GM23248 (cell line): ENCODE measurements around the gene CALD1. TPM values are rescaled to one million over a fixed set of nuclear protein-coding genes. Genes with fewer than 3 reads are reported as not detected.

Experiments
- DNase-seq: peaks from one replicate; pipeline ENCODE4 v3.0.0-alpha.2; 2015
- H2AFZ ChIP-seq: fragments of 200-600 bp; sonication (generic); 2 replicates; pipeline ENCODE4 v1.6.1; 2016; ENCODE audit warnings: antibody characterized with exemption
- H3F3A ChIP-seq: fragments of 200-600 bp; sonication (generic); 2 replicates; pipeline ENCODE4 v1.6.1; 2016; ENCODE audit warnings: mild to moderate bottlenecking, antibody characterized with exemption, mixed run types; ENCODE audit not compliant: insufficient read depth
- H3K27ac ChIP-seq: fragments of 200-600 bp; sonication (generic); 2 replicates; pipeline ENCODE4 v1.5.1; 2016; ENCODE audit warnings: mild to moderate bottlenecking
- H3K27me3 ChIP-seq: fragments of 200-600 bp; sonication (generic); replicated peaks from 2 replicates; pipeline ENCODE4 v1.6.1; 2016; ENCODE audit warnings: mild to moderate bottlenecking; ENCODE audit not compliant: insufficient read depth
- H3K36me3 ChIP-seq: fragments of 200-600 bp; sonication (generic); 2 replicates; pipeline ENCODE4 v1.6.1; 2016; ENCODE audit warnings: low read depth, mild to moderate bottlenecking
- H3K4me1 ChIP-seq: fragments of 200-600 bp; sonication (generic); 2 replicates; pipeline ENCODE4 v1.6.1; 2016; ENCODE audit warnings: mild to moderate bottlenecking; ENCODE audit not compliant: insufficient read depth
- H3K4me2 ChIP-seq: fragments of 200-600 bp; sonication (generic); one replicate; pipeline ENCODE4 v1.6.1; 2016; ENCODE audit warnings: mild to moderate bottlenecking; ENCODE audit not compliant: unreplicated experiment
- H3K4me3 ChIP-seq: fragments of 200-600 bp; sonication (generic); 2 replicates; pipeline ENCODE4 v1.5.1; 2016; ENCODE audit warnings: mild to moderate bottlenecking
- H3K79me2 ChIP-seq: fragments of 200-600 bp; sonication (generic); 2 replicates; pipeline ENCODE4 v1.6.1; 2016; ENCODE audit warnings: mild to moderate bottlenecking; ENCODE audit not compliant: insufficient read depth
- H3K9ac ChIP-seq: fragments of 200-600 bp; sonication (generic); 2 replicates; pipeline ENCODE4 v1.6.1; 2016; ENCODE audit warnings: mild to moderate bottlenecking
- H3K9me2 ChIP-seq: fragments of 200-600 bp; sonication (generic); 2 replicates; pipeline ENCODE4 v1.6.1; 2016; ENCODE audit warnings: mixed run types, mild to moderate bottlenecking, moderate library complexity; ENCODE audit not compliant: insufficient read depth
- H3K9me3 ChIP-seq: fragments of 200-600 bp; sonication (generic); one replicate; pipeline ENCODE4 v1.6.1; 2017; ENCODE audit warnings: low read depth
- H4K20me1 ChIP-seq: fragments of 200-600 bp; sonication (generic); 2 replicates; pipeline ENCODE4 v1.6.0; 2016; ENCODE audit not compliant: insufficient read depth
- EZH2 ChIP-seq: fragments of 200-600 bp; sonication (generic); IDR thresholded peaks from 2 replicates; pipeline ENCODE4 v1.6.1; 2018; ENCODE audit warnings: antibody characterized with exemption, mild to moderate bottlenecking; ENCODE audit not compliant: insufficient read depth, poor library complexity, severe bottlenecking
- EZH2phosphoT487 ChIP-seq: fragments of 200-600 bp; sonication (generic); IDR thresholded peaks from 2 replicates; pipeline ENCODE4 v1.6.1; 2018; ENCODE audit warnings: antibody characterized with exemption, moderate library complexity, mild to moderate bottlenecking, low read depth; ENCODE audit not compliant: insufficient read depth
- WGBS, 2 experiments: methylation state at CpG; one replicate each; pipeline ENCODE4 v1.1.6; 2015 to 2017; ENCODE audit warnings: low lambda C conversion rate in 2 of 2, low coverage in 1 of 2; ENCODE audit errors: missing lambda C conversion rate in 2 of 2; 5-methylcytosine and 5-hydroxymethylcytosine counted together
- in situ Hi-C: fragments of 300-500 bp; cut with MboI; formaldehyde crosslinking; loops from 2 replicates; pipeline ENCODE4 v1.15.0; 2020
- polyA plus RNA-seq: library from polyadenylated mRNA; unstranded; fragments of >200 nt; fragmentation: Nextera tagmentation; extraction: Ambion mirVana; gene quantifications from 2 replicates; pipeline ENCODE4 v1.2.1, GENCODE V29; 2016
- total RNA-seq: library from RNA; depleted of rRNA; stranded (reverse); fragments of >200 nt; shearing (Covaris generic); gene quantifications from 2 replicates; pipeline ENCODE4 v1.2.3, GENCODE V29; 2014

The CALD1 gene
- total and polyA plus RNA-seq, 2 experiments from 2014 or later: 698 to 1,687 TPM

- Histone ChIP-seq H4K20me1 (no peaks in the 10 kb centered on the region), H3K27ac (no peak overlapping the region), H2AFZ (no peak overlapping the region), H3K4me2 (no peak overlapping the region), H3K9me3 (no peaks in the 10 kb centered on the region), H3K4me1 (peaks cover 23% of the 10 kb centered on the region), H3K27me3 (no peaks in the 10 kb centered on the region), H3K9ac (no peak overlapping the region), H3K79me2 (no peaks in the 10 kb centered on the region), H3K9me2 (no peaks in the 10 kb centered on the region), H3K4me3 (no peak overlapping the region), H3K36me3 (no peaks in the 10 kb centered on the region), H3F3A (peaks cover 10% of the 10 kb centered on the region)
- no peak for TF ChIP-seq EZH2
- in situ Hi-C loops: no loop called here
- 86 to 87% methylated on average over 3 of the region's 3 CpGs for WGBS, 2 experiments
- no peak for DNase-seq
Observed at GRCh38 chr7:134771111-134771510, 8.3 kb upstream of the CALD1 start.

- H3K9me2 ChIP-seq: no peaks in the 10 kb centered on the region
- WGBS, 2 experiments: 61 to 69% methylated on average over 2 of the region's 2 CpGs
- no peaks in the 10 kb centered on the region for H3K79me2 ChIP-seq
- H3K9ac ChIP-seq: no peak overlapping the region
- H3K36me3 ChIP-seq: no peaks in the 10 kb centered on the region
- no peaks in the 10 kb centered on the region for H3K9me3 ChIP-seq
- H3K27ac ChIP-seq: no peak overlapping the region
- H4K20me1 ChIP-seq: no peaks in the 10 kb centered on the region
- H3K4me1 ChIP-seq: peaks cover 15% of the 10 kb centered on the region
- H3K27me3 ChIP-seq: no peaks in the 10 kb centered on the region
- DNase-seq: no peak
- H3F3A ChIP-seq: peaks cover 5% of the 10 kb centered on the region; the same call in 1 of the 2 replicates
- H3K4me3 ChIP-seq: no peak overlapping the region
- in situ Hi-C loops: no loop called here
- TF ChIP-seq EZH2 (no peak), EZH2phosphoT487 (no peak)
- H2AFZ ChIP-seq: no peak overlapping the region
- no peak overlapping the region for H3K4me2 ChIP-seq
Observed at GRCh38 chr7:134771889-134772288, 7.5 kb upstream of the CALD1 start.

- WGBS, 2 experiments: 66 to 68% methylated on average over 3 of the region's 3 CpGs
- H3F3A ChIP-seq: peaks cover 2% of the 10 kb centered on the region; the same call in 1 of the 2 replicates
- H3K4me1 ChIP-seq: peaks cover 10% of the 10 kb centered on the region
- no peaks in the 10 kb centered on the region for H3K36me3 ChIP-seq
- no peak for DNase-seq
- H2AFZ ChIP-seq: no peak overlapping the region
- H3K9me2 ChIP-seq: no peaks in the 10 kb centered on the region
- no peaks in the 10 kb centered on the region for H3K79me2 ChIP-seq
- no peak overlapping the region for H3K4me2 ChIP-seq
- no peak overlapping the region for H3K9ac ChIP-seq
- no peaks in the 10 kb centered on the region for H3K9me3 ChIP-seq
- H4K20me1 ChIP-seq: no peaks in the 10 kb centered on the region
- in situ Hi-C loops: no loop called here
- TF ChIP-seq EZH2phosphoT487 (no peak), EZH2 (no peak)
- no peak overlapping the region for H3K4me3 ChIP-seq
- H3K27me3 ChIP-seq: no peaks in the 10 kb centered on the region
- no peak overlapping the region for H3K27ac ChIP-seq
Observed at GRCh38 chr7:134772401-134772800, 7.0 kb upstream of the CALD1 start.

GRCh38 chr7:134773164-134773563 lies 6.3 kb upstream of the CALD1 start:
- Histone ChIP-seq H4K20me1 (no peaks in the 10 kb centered on the region), H3K9ac (no peak overlapping the region), H3K4me2 (no peak overlapping the region), H3K4me1 (peaks cover 6% of the 10 kb centered on the region), H2AFZ (no peak overlapping the region), H3K9me2 (no peaks in the 10 kb centered on the region), H3K79me2 (no peaks in the 10 kb centered on the region), H3K4me3 (no peak overlapping the region), H3K36me3 (no peaks in the 10 kb centered on the region), H3K27ac (no peak overlapping the region), H3K9me3 (no peaks in the 10 kb centered on the region), H3K27me3 (no peaks in the 10 kb centered on the region), H3F3A (peaks cover 7% of the 10 kb centered on the region)
- in situ Hi-C loops: no loop called here
- no peak for TF ChIP-seq EZH2phosphoT487
- no peak for TF ChIP-seq EZH2
- WGBS, 2 experiments: 88 to 93% methylated on average over 4 of the region's 4 CpGs
- no peak for DNase-seq

- Histone ChIP-seq H2AFZ (no peak overlapping the region), H3K79me2 (no peaks in the 10 kb centered on the region), H3K4me1 (peaks cover 13% of the 10 kb centered on the region), H4K20me1 (no peaks in the 10 kb centered on the region), H3K27me3 (no peaks in the 10 kb centered on the region), H3F3A (peaks cover 16% of the 10 kb centered on the region), H3K27ac (no peak overlapping the region), H3K4me3 (no peak overlapping the region), H3K9me3 (no peaks in the 10 kb centered on the region), H3K36me3 (no peaks in the 10 kb centered on the region), H3K9ac (no peak overlapping the region), H3K9me2 (no peaks in the 10 kb centered on the region), H3K4me2 (no peak overlapping the region)
- TF ChIP-seq EZH2phosphoT487 (no peak), EZH2 (no peak)
- WGBS, 2 experiments: 72 to 78% methylated on average over 3 of the region's 3 CpGs
- in situ Hi-C loops: no loop called here
- no peak for DNase-seq
Observed at GRCh38 chr7:134774119-134774518, 5.3 kb upstream of the CALD1 start.
